Central memory CD4-positive, alpha-beta T cell (primary cell): ENCODE data around the gene CAPN15.
"Not testable (repeated sequence)": the region's sequence is repeated elsewhere in the genome, so short reads cannot be mapped to it uniquely, and the experiment has no call there.

Experiments used
- DNase-seq: peaks from one replicate; pipeline ENCODE4 v3.0.0; 2022

The CAPN15 gene

DNA sequence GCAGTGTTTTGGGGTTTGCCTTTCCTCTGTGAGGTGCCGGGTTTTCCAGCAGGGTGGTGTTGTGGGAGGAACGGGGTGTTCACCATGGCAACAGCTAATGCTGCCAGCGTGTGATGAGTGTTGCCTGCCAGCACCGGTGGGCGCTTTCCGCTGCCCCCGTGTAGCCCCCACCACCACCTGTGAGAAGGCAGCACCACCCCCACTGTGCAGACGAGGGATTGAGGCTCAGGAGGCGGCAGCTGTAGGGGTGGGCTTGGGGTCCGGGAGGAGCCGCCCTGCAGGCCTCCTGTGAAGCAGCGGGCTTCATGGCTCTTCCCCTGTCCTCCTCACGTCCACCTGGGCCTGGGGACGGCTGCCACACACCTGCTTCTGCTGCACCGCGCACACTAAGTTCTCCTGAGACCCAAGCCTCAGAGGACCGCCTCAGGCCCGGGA, 67.6 kb downstream of the CAPN15 start:
- DNase-seq = no peak

DNA sequence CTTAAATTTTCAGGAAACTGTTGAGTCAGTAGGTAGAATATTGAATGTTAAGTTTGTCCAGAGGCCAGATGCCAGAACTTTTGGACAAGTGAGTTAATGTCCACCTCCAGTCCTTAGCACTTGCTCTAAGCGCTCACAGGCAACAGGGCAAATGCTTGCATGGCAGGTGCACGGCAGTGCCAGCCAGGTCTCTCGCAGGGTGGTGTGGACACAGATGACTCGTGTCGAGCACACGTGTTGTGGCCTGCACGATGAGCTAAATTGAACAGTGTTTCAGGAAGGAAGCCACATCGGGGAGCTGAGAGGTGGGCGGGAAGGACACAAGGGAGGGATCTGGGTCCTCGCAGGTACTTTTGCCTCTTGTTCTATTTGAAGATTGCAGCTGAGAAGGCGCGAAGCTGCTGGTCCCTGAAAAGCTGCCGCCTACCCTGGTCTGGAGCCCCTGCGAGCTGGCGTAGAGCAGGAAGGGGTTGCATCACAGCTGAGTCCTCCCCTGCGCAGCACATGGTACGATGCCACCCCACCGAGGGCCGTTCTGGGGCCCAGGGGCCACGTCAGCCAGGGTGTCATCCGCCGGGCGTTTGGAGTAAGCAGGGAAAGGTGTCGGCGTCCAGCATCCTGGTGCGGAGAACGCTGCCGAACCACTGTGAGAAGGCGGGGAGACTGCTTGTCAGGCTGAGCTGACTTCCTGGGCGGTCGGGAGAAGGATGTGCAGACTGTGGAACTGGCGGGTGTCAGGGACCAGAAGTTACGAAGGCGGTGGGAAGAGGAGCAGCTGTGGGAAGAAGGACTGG, 68.6 kb downstream of the CAPN15 start:
- DNase-seq = no peak

DNA sequence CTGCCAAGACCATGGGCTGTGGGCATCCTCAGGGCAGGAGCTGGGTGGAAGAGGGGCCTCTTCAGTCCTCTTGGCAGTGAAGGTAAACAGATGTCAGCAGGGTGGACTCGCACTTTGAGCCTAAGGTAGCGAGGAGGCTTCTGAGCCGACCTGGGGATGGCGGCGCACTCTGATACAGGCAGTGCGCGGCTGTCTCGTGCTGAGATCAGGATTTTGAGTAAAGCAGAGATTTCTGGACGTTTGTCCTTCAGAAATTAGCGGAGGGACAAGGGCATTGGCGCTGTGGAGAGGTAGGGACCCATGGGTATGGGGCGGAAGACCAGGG, 69.2 kb downstream of the CAPN15 start:
- no peak for DNase-seq

DNA sequence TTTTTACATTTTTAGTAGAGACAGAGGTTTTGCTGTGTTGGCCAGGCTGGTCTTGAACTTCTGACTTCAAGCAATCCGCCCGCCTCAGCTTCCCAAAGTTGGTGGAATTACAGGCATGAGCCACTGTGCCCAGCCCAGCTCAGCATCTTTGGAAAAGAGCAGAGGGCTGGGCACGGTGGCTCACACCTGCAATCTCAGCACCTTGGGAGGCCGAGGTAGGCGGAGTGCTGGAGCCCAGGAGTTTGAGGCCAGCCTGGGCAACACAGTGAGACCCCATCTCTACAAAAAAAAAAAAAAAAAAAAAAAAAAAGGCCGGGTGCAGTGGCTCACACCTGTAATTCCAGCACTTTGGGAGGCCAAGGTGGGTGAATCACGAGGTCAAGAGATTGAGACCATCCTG, 70.1 kb downstream of the CAPN15 start:
- DNase-seq = not testable (repeated sequence)

DNA sequence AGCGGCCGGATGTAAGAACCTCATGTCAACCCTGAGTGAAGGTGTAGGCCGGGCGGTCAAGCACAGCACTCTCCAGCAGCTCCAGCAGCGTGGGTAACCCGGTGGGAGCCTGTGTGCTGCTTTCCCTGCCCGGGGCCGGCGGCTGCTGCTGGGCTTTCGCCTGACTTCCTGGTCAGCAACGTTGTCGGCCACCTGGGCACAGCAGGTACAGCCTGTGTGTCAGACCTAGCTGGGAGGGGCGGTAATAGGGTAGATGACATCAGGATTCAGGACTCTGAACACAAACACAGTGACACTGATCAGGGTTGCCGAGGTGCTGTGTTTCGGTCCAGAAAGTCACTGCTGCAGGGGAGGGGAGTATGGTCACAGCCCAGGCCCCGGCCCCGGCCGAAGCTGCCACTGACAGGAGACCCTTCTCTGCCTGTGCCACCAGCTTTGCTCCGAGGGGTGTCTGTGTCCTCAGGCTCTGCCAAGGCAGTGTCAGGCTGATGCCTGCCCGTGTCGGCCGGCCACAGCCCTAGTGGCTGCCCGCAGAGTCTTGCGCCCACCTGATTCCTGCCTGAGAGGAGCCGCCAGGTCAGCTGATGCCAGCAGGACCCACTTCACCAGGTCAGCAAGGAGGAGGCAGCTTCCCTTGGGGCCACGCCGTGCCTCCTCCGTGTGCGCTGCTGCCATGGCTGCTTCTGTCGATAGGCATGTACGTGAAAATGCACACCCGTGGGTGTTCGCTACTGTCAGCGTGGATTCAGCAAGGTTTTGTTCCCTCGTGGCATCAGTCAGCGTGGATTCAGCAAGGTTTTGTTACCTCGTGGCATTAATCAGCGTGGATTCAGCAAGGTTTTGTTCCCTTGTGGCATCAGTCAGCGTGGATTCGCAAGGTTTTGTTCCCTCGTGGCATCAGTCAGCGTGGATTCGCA, 71.6 kb downstream of the CAPN15 start:
- no peak for DNase-seq

DNA sequence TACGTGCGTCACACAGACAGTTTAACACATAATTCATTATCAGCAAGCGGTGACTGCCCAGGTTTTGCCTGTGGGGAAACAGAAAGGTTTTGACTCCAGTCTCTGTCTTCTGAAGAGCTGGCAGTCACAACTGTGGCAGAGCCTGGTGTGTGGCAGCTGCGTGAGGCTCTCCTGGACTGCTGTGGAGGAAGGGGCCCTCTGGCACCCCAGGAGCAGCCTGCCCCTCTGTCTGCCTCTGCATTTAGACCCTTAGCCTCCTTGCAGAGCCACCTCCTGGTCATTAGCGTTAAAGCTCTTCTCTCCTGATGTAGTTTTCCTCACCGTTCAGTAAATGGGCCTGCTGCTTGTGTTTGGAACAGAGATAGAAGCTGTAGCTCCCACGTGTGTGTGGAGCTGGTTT, 73.3 kb downstream of the CAPN15 start:
- DNase-seq = no peak

DNA sequence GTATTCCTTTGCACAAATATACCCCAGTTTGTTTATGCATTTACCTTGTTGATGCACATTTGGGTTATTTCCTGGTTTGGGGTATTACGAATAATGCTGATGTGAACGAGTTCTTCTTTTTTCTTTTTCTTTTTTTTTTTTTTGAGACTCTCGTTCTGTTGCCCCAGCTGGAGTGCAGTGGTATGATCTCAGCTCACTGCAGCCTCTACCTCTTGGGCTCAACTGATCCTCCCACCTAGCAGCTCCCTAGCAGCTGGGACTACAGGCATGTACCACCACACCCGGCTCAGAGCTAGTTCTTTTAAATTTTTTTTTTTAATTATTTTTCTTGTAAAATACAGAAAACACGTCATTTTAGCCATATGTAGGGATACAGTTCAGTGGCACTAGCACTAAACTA, 76.4 kb downstream of the CAPN15 start:
- DNase-seq = no peak
